Fibroblast of skin of back (primary cell): ENCODE data around the gene ADAP1.
"Not testable (repeated sequence)": the region's sequence is repeated elsewhere in the genome, so short reads cannot be mapped to it uniquely, and the experiment has no call there.

Experiments used
- DNase-seq: peaks from one replicate; pipeline ENCODE4 v3.0.0-alpha.2; 2013

Gene ADAP1

GRCh38 chr7:877312-878232, 76.9 kb downstream of the ADAP1 start:
- DNase-seq = no peak

GRCh38 chr7:876972-877311, 77.5 kb downstream of the ADAP1 start:
- DNase-seq = no peak

GRCh38 chr7:876077-876971, 78.2 kb downstream of the ADAP1 start, which contains the start of gene GET4:
TSS of gene GET4 (plus strand) at chr7:876554. CDS start at chr7:876646, 92 bp downstream.
- DNase-seq = peak; percentile 95

GRCh38 chr7:875476-876076, 78.9 kb downstream of the ADAP1 start:
- DNase-seq = no peak

- DNase-seq = no peak
Measured at GRCh38 chr7:875051-875450, 79.4 kb downstream of the ADAP1 start.

GRCh38 chr7:874031-874749, 80.3 kb downstream of the ADAP1 start:
- no peak for DNase-seq

GRCh38 chr7:873367-874002, 81.0 kb downstream of the ADAP1 start:
- peak; percentile 75 for DNase-seq

- DNase-seq = not testable (repeated sequence)
Measured at GRCh38 chr7:872685-873084, 81.8 kb downstream of the ADAP1 start.

GRCh38 chr7:871900-872537, 82.5 kb downstream of the ADAP1 start:
- no peak for DNase-seq

GRCh38 chr7:869348-869747, 85.1 kb downstream of the ADAP1 start:
- no peak for DNase-seq

- DNase-seq = no peak
Measured at GRCh38 chr7:868189-868486, 86.3 kb downstream of the ADAP1 start.

- DNase-seq = peak; percentile 71
Measured at GRCh38 chr7:867406-868188, 86.9 kb downstream of the ADAP1 start.

GRCh38 chr7:867001-867405, 87.5 kb downstream of the ADAP1 start:
- DNase-seq = peak; percentile 38

- DNase-seq = no peak
Measured at GRCh38 chr7:865921-866320, 88.6 kb downstream of the ADAP1 start.

- no peak for DNase-seq
Measured at GRCh38 chr7:863106-863505, 91.4 kb downstream of the ADAP1 start.

GRCh38 chr7:862157-862556, 92.3 kb downstream of the ADAP1 start:
- DNase-seq = no peak

- DNase-seq = no peak
Measured at GRCh38 chr7:861222-861621, 93.3 kb downstream of the ADAP1 start.

GRCh38 chr7:860149-860548, 94.3 kb downstream of the ADAP1 start:
- DNase-seq = no peak

GRCh38 chr7:859359-860030, 95.0 kb downstream of the ADAP1 start:
- peak; percentile 25 for DNase-seq

- no peak for DNase-seq
Measured at GRCh38 chr7:857661-858060, 96.8 kb downstream of the ADAP1 start.
